Measurements from ENCODE around the gene SP2. TPM values are rescaled to one million over a fixed set of nuclear protein-coding genes. Genes with fewer than 3 reads are reported as not detected.

SP2 gene
- total and polyA plus RNA-seq, 2 of the 13 experiments (the other 11 are each of a cell fraction or from before 2014, with no cell fraction given): 1.4 to 4.8 TPM

DNA sequence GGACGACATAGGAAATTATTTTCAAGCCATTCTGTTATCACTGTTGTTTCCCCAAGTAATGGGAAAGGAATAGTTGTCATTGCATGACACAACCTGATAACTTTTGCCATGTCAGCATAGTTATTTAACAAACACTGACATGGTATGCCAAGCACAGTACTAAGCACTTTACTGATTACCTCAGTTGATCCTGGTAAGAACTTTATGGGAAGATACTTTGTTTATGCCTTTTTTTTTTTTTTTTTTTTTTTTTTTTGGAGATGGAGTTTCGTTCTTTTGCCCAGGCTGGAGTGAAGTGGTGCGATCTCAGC, 29.6 kb downstream of the SP2 start (continued):
- TF ChIP-seq ZNF687 (CRISPR knock-in tag; IDR thresholded peaks at IDR 0.05) (no peak), NFE2L1 (CRISPR knock-in tag; IDR thresholded peaks at IDR 0.05; ENCODE audit: borderline replicate concordance) (no peak), TSC22D2 (CRISPR knock-in tag; IDR thresholded peaks at IDR 0.05; ENCODE audit: borderline replicate concordance) (no peak)

DNA sequence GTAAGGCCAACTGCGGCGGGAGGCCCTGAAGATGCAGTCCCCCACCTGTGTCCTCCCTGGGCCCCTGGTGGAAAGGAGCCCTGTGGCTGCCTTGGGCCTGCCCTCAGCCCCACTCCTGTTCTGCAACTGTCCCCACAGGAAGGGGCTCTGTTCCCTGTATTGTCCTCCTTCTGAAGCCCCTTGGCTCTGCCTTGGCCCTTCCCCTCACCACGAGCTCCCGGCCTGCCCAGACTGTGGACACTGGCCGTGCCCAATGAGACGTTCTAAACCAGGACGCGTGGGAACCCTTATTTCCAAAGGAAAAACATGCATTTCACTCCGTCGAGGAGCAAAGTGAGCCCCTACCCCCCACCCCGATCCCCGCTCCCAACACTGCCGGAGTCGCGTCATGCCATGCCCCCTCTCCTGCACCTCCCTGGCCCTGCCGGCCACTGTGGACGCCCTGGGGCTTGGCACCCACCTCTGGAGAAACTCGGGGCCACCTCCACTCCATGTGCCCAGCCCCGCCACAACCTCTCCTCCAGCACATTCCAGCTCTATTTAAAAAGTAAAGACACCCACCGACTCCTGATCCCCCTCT, 31.9 kb downstream of the SP2 start:
- FAIRE-seq: no peak

More for the DNA sequence above, 31.9 kb downstream of the SP2 start:
- no peak overlapping the region for H3K4me2 ChIP-seq (ENCODE audit: low read depth, low read length)
- no peak overlapping the region for H3K4me3 ChIP-seq (replicated peaks in 1 of 3; ENCODE audit: insufficient read depth in 1 of 3, low read depth in 2 of 3, low read length in 3 of 3)
- peaks cover 30% of the 10 kb centered on the region for H3K4me1 ChIP-seq (ENCODE audit: insufficient read depth, low read length)
- 96% methylated on average over 18 of the region's 20 CpGs for WGBS (ENCODE audit: low lambda C conversion rate)
- H4K20me1 ChIP-seq (ENCODE audit: insufficient read depth, low read length): no peaks in the 10 kb centered on the region
- no peak overlapping the region for H3K27ac ChIP-seq (ENCODE audit: extremely low read length, insufficient read depth, low read length)
- CTCF ChIA-PET (ENCODE audit: low intra/inter-chr PET ratio, low total read pairs): no interaction called here
- H3K27me3 ChIP-seq (ENCODE audit: control insufficient read depth in 1 of 2, insufficient read depth in 2 of 2, low read length in 2 of 2): no peaks in the 10 kb centered on the region
- ATAC-seq (no peak), DNase-seq (ENCODE audit: low spot score) (no peak)
- BruUV-seq (replicated peaks): no TSS peak
- no peaks in the 10 kb centered on the region for H3K79me2 ChIP-seq (ENCODE audit: insufficient read depth, low read length)
- H2AFZ ChIP-seq (ENCODE audit: low read length): no peak overlapping the region
- in situ Hi-C loops (cut with HindIII; ENCODE audit: extremely low pct_ligation_motif_present, low pct_unique_long_range_greater_than_20kb) (no loop called here), intact Hi-C loops (cut with micrococcal nuclease; ENCODE audit: unreplicated experiment) (no loop called here)
- no peaks in the 10 kb centered on the region for H3K9me3 ChIP-seq (ENCODE audit: low read length)
- peak; percentile 51 for TF ChIP-seq AGO2 (optimal IDR thresholded peaks at IDR 0.05; ENCODE audit: low read depth, low read length)
- no peak for TF ChIP-seq SNAPC4 (CRISPR knock-in tag; IDR thresholded peaks at IDR 0.05)
- H3K9ac ChIP-seq (ENCODE audit: insufficient read depth, low read depth, low read length): no peak overlapping the region
- peaks cover 16 to 20% of the 10 kb centered on the region in 2 experiments for H3K36me3 ChIP-seq (replicated peaks in 1 of 2; ENCODE audit: control insufficient read depth in 1 of 2, insufficient read depth in 2 of 2, low read length in 2 of 2)
- POLR2A ChIA-PET: no interaction called here

Data from HepG2 (cell line).